ENCODE data around the gene SLBP. TPM values are rescaled to one million over a fixed set of nuclear protein-coding genes. Genes with fewer than 3 reads are reported as not detected.

SLBP gene
- total and polyA plus RNA-seq, 12 donors = 10.9 to 17.7 (median 12.8) TPM

- no peaks in the 10 kb centered on the region for H3K27me3 ChIP-seq
- no peaks in the 10 kb centered on the region for H3K36me3 ChIP-seq
- intact Hi-C loops (cut with DNase I) = no loop called here
- no peaks in the 10 kb centered on the region for H3K9me3 ChIP-seq
- TF ChIP-seq CTCF (IDR thresholded peaks at IDR 0.05) = no peak
- no peak overlapping the region for H3K4me3 ChIP-seq
- H3K27ac ChIP-seq = no peak overlapping the region
- H3K4me1 ChIP-seq = peaks cover 0 to 7% (median 0%) of the 10 kb centered on the region in 9 donors
- 91 to 92% methylated on average over 5 of the region's 5 CpGs for WGBS, 2 donors
- no peak for ATAC-seq
- no peak for DNase-seq
These were observed 48.6 kb downstream of the SLBP start for GRCh38 chr4:1663549-1663948.

- WGBS, 2 donors = 89 to 91% methylated on average over 14 of the region's 14 CpGs
- Histone ChIP-seq H3K4me1 (peaks cover 0 to 5% (median 0%) of the 10 kb centered on the region in 9 donors), H3K27me3 (no peaks in the 10 kb centered on the region), H3K27ac (no peak overlapping the region), H3K9me3 (no peaks in the 10 kb centered on the region), H3K36me3 (no peaks in the 10 kb centered on the region), H3K4me3 (no peak overlapping the region)
- intact Hi-C loops (cut with DNase I) = no loop called here
- ATAC-seq = no peak
- no peak for DNase-seq
- no peak for TF ChIP-seq CTCF (IDR thresholded peaks at IDR 0.05)
These were observed 50.4 kb downstream of the SLBP start for GRCh38 chr4:1661695-1662094.

- Histone ChIP-seq H3K27ac (no peak overlapping the region), H3K27me3 (no peaks in the 10 kb centered on the region), H3K4me3 (no peak overlapping the region), H3K36me3 (no peaks in the 10 kb centered on the region), H3K9me3 (no peaks in the 10 kb centered on the region), H3K4me1 (no peaks in the 10 kb centered on the region)
- 79% methylated on average over 25 of the region's 25 CpGs for WGBS, 2 donors
- ATAC-seq (no peak), DNase-seq (no peak)
- TF ChIP-seq CTCF (IDR thresholded peaks at IDR 0.05) = no peak
- intact Hi-C loops (cut with DNase I) = no loop called here
These were observed 51.0 kb downstream of the SLBP start for GRCh38 chr4:1660948-1661677.

- H3K27me3 ChIP-seq = no peaks in the 10 kb centered on the region
- H3K4me1 ChIP-seq = no peaks in the 10 kb centered on the region
- TF ChIP-seq CTCF (IDR thresholded peaks at IDR 0.05) = no peak
- no peaks in the 10 kb centered on the region for H3K9me3 ChIP-seq
- no peak overlapping the region for H3K27ac ChIP-seq
- 90 to 93% methylated on average over 39 of the region's 39 CpGs for WGBS, 2 donors
- no peak for DNase-seq
- no peaks in the 10 kb centered on the region for H3K36me3 ChIP-seq
- ATAC-seq = no peak
- H3K4me3 ChIP-seq = no peak overlapping the region
- intact Hi-C loops (cut with DNase I) = no loop called here
These were observed 52.7 kb downstream of the SLBP start for GRCh38 chr4:1659104-1660043.

All from heart right ventricle (tissue), 16 donors.